ENCODE results near the gene CAMTA1.
"Not testable (repeated sequence)": the region's sequence is repeated elsewhere in the genome, so short reads cannot be mapped to it uniquely, and the experiment has no call there.

CAMTA1 gene

DNA sequence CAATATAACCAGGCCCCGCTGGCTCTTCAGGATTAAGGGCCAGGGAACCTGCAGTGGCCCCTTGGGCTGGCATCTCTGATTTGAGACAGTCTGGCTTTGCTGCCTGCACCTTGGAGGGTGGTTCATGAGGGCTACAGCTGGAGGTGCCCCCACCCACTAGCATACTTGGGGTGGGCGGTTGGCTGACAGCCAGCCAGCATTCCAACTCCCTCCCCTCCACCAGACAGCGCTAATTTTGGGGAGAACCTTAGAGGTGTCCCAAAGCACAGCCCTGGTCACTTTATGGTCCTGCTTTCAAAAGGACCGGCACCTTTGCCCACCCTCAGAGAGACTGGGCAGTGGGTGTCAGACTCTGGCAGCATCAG lies 805.2 kb downstream of the CAMTA1 start:
- no peak for DNase-seq (ENCODE audit: low spot score)

DNA sequence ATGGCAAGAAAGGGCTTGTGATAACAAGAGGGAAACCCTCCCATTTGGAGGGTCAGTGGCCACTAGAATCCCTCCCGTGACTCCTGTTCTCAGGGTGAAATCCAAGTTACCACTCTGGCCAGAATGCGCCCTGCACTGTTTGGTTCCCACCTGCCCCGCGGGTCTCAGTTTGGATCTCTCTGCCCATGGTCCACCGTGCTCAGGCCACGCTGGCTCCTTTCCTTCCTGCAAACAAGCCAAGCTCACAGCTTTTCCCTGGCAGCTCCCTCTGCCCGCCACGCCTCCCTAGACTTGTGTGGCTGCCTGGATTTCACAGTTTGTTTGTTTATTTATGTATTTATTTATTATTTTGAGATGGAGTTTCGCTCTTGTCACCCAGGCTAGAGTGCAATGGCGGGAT lies 806.3 kb downstream of the CAMTA1 start:
- no peak for DNase-seq (ENCODE audit: low spot score)

DNA sequence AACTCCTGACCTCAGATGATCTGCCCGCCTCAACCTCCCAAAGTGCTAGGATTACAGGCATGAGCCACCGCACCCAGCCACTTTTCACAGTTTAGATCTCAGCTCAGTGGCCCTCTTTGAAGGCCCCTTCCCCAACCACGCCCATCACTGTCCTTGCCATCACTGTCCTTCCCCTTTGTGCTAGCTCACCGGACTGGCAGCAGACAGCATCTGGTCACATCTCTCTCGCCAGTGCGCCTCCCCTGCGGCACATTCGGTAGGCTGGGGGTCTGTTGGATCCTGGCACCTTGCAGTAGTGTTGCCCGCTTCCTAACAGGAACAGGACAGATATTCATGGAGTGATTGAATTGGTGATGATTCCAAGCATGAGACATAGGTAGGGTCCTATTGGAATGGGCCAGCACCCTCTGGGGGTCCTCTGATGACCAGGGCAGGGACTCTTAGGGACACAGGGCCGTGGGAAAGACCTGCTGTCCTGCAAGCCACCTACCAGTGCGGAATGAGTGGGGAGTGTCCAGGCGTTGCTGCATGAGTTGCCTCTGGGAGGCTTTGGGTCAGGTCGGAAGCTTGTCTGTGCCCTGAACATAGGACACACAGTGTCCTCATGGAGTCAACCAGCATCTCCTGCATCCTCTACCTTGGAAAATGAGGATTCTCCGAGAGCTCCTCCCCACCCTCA lies 807.0 kb downstream of the CAMTA1 start:
- DNase-seq (ENCODE audit: low spot score): no peak

DNA sequence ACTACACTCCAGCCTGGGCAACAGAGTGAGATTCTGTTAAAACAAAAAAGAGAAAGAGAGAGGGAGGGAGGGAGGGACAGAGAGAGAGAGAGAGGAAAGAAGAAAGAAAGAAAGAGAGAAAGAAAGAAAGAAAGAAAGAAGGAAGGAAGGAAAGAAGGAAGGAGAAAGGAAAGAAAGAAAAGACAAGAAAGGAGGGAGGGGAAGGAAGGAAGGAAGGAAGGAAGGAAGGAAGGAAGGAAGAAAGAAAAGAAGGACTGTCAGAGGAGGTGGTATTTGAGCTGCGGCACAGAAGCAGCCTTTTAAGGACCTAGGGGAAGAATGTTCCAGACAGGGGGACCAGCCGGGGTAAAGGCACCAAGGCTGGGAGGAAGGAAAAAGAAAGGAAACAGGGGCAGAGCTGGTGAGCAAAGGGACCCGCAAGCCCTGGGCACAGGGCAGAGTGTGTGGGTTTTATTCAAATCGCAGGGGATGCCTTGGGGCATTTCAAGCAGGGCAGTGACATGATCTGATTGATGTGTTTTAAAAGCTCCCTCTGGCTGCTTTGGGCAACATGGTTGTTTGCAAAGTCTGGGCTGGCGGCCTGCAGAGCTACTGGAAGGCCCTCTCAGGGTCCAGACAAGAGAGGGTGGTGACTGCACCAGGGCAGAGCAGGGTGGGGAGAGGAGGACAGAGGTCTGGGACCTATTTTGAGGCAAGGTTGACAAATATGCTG lies 808.9 kb downstream of the CAMTA1 start:
- no peak for DNase-seq (ENCODE audit: low spot score)

DNA sequence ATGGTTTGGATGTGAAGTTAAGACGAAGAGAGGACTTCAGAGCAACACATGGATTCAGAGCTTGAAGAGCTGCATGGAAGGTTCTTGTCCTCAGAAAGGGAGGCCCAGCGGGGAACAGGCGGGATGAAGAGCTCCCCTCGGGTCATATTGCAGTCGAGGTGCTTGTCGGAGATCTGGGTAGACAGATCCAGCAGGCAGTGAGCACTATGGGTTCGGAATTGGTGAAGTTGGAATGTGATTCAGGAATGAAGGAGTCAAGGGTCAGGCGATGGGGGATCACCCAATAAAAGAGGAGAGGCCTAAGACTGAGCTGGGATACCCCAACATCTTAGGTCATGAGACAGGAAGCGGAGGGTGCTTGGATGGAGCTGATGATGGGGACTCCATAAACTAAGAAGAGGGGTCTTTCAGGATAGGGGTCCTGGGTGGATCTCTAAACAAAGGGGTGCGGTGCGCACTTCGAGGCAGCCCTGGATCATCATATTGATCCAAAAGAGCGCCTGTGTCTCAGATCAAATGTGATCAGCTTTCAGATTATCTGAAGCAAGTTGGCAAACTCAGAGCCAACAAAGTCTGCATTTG lies 809.6 kb downstream of the CAMTA1 start:
- no peak for DNase-seq (ENCODE audit: low spot score)

DNA sequence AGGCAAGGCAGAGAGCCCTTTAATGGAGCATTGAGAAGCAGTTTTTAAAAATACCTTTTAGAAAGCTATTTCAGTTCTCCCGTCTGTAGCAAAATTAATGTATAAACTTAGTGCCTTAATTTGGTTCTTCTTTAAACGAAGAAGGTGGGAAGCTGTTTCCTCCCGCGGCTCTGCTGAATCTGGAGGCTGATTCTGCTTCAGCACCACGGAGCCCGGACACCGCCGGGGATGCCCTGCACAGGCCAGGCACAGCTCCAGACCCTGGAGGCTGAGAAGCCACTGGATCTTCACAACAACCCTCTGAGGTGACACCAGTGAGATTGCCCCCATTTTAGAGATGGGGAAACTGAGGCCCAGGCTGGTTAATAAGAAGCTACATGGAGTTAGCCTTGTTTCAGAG lies 810.1 kb downstream of the CAMTA1 start:
- DNase-seq (ENCODE audit: low spot score): peak; percentile 17

DNA sequence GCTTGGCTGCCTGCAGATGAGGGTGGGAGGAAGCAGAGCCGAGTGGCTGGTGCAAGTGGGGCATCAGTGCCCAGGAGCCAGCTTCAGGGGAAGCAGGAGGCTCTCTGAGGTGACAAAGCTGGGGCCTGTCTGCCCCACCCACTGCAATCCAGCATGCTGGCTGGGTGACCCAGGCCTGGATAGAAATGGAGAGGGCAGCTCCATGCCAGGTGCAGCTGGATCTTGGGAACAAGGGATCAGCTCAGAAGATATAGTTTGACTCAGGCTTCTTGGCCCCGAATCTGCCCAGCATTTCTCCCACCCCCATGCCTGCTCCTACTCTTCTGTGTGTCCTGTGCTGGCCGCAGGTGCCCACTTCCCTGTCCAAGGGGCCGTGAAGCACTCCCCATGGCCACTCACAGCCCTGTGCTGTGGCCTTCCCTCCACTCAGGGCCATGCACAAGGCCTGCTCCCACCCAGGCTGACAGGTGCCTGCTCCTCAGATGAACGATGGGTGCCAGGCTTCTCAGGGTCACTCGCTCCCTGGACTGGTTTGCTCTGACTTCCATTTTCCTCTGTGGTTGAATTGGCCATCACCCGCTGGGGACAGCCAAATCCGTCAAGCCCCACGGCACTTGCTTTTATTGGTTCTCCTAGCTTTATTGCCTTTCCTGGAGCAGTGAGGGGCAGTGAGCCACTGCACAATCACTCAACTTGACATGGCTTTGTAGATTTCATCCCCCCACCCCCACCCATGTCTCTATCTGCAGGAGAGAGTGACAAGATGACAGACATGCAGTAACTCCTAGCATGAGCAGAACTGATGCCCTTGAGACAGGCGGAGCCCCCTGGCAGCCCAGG lies 811.1 kb downstream of the CAMTA1 start:
- no peak for DNase-seq (ENCODE audit: low spot score)

DNA sequence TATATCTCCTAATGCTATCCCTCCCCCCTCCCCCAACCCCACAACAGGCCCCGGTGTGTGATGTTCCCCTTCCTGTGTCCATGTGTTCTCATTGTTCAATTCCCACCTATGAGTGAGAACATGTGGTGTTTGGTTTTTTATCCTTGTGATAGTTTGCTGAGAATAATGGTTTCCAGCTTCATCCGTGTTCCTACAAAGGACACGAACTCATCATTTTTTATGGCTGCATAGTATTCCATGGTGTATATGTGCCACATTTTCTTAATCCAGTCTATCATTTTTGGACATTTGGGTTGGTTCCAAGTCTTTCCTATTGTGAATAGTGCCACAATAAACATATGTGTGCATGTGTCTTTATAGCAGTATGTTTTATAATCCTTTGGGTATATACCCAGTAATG lies 812.8 kb downstream of the CAMTA1 start:
- DNase-seq (ENCODE audit: low spot score): not testable (repeated sequence)

DNA sequence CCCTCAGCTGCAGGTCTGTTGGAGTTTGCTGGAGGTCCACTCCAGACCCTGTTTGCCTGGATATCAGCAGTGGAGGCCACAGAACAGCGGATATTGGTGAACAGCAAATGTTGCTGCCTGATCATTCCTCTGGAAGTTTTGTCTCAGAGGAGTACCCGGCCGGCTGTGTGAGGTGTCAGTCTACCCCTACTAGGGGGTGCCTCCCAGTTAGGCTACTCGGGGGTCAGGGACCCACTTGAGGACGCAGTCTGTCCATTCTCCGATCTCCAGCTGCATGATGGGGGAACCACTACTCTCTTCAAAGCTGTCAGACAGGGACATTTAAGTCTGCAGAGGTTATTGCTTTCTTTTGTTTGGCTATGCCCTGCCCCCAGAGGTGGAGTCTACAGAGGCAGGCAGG lies 819.7 kb downstream of the CAMTA1 start:
- not testable (repeated sequence) for DNase-seq (ENCODE audit: low spot score)

DNA sequence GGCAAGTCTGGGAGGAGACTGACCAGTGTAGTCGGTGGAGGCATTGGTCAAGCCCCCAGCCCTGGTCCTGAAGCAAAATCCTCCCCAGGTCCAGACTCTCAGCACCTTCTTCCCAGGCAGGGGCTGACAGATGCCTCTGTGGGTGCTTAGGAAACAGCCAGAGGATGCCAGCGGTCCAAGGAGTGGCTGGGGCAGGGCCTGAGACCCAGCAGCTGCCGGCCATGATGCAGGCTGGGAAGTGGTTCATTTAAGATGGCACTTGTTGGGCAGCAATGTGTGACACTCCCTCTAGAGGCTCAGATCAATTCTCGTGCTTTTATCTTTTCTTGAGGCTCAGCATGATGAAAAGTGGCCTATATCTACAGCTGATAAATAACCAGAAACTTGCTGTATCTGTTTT lies 820.8 kb downstream of the CAMTA1 start:
- no peak for DNase-seq (ENCODE audit: low spot score)

DNA sequence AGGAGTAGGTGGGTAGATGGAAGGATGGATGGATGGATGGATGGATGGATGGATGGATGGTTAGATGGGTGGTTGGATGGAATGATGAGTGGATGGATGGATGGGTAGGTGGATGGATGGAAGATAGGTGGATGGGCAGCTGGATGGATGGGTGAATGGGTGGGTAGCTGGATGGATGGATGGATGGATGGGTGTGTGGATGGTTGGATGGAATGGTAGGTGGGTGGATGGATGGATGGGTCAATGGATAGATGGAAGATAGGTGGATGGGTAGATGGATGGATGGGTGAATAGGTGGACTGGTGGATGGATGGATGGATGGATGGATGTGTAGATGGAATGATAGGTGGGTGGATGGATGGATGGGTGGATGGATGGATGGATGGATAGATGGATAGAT lies 821.8 kb downstream of the CAMTA1 start:
- DNase-seq (ENCODE audit: low spot score): no peak

DNA sequence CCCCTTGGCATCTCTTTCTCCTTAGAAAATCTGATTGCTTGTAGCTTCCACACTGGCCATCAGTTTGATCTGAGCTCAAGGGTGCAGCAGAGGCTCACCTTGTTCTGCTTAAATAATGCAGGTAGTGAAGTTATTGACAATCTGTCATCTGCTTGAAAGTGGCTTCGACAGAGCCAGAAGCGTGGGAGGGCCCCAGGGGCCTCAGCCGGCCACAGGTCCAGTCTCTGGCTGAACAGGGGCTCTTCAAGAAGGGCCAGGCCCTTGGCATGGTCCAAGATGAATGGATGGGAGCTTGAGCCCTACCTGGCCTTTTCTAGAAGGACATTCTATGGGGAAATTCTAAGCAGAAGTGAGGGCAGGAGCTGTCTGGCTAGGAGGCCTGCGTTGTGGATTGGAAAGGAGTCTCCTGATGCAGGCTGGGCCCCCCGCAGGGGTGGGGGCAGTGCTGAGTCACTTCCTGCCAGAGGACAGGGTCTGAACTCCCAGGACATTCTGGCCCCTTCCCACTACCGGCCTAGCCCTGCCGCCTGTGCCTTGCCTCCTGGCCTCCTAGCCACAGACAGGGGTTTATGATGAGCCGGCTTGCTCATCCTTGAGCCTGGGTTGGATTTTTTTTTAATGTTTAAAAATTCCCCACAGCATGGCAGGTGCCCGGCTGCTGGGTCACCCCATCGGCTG lies 823.5 kb downstream of the CAMTA1 start:
- DNase-seq (ENCODE audit: low spot score): no peak

DNA sequence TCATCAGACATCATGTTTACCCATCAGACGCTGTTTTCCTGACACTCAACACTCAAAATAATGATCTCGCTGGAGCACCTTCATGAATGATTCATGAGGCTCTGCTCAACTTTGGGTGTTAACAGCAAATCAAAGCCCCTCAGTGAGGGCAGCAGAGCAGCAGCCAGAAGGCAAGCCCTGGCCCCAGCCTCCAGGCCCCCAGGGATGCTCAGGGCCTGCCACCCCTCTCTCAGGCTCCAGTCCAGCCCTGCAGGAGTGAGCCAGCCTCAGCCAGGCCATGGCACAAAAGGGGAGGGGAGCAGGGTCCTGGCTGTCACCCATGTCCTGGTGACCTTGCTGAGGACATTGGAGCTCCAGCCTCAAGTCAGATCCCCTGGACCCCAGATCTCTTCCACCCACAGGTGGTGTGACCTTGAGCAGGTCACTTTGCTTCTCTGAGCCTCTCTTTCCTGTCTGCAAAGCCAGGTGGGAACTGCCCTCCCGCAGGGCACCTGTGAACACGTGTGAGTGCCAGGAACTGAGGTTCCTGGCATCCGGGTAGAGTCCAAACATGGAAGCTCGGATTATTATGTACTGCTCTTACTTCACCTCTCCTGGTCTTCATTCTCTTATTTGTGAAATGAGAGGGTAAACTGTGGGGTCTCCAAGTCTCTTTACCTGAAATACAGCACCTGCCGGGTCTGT lies 824.2 kb downstream of the CAMTA1 start:
- no peak for DNase-seq (ENCODE audit: low spot score)

DNA sequence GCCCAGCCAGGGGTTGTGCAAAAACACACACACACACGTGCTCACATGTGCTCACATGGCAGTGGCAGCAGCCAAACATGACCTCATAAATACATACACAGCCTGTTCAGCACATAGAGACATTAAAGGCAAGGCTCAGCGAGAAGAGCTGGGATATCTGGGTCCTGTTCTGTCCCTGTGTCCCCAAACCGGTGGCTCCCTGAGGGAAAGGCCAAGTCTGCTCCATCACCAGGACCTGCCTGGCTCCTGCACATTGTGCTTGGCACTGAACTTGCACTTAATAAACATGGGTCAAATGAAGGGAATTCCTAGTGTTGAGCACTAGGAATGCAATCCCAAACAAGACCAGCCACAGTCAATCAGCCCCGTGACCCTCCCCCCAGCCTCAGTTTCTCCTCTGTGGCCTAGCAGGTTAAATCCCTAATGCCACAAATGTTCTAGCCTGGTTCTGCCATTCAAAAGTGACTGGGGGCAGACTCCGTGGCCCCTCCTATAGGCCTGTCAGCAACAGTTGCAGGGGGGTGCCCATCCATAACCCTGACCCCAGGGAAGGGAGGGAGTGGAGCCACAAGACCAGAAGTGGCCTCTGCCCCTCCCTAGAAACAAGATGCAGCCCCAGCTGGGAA lies 825.0 kb downstream of the CAMTA1 start:
- no peak for DNase-seq (ENCODE audit: low spot score)

DNA sequence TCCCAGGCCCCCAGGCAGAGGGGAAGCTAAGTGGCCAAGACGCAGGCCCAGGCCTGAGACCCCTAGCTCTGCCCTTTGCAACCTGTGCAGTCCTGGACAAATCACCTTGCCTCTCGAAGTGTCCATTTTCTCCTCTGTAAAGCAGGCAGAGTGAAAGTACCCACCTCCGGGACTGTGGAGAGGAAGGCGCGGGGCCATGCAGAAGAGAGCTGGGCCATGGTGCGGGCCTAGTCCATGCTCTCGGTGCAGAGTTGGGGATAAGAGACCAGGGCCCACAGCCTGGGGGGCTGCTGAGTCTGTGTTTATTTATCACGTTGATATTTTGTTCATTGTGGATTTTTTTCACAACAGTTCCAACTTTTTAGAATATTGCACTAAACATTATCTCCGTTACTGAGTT lies 825.7 kb downstream of the CAMTA1 start:
- no peak for DNase-seq (ENCODE audit: low spot score)

DNA sequence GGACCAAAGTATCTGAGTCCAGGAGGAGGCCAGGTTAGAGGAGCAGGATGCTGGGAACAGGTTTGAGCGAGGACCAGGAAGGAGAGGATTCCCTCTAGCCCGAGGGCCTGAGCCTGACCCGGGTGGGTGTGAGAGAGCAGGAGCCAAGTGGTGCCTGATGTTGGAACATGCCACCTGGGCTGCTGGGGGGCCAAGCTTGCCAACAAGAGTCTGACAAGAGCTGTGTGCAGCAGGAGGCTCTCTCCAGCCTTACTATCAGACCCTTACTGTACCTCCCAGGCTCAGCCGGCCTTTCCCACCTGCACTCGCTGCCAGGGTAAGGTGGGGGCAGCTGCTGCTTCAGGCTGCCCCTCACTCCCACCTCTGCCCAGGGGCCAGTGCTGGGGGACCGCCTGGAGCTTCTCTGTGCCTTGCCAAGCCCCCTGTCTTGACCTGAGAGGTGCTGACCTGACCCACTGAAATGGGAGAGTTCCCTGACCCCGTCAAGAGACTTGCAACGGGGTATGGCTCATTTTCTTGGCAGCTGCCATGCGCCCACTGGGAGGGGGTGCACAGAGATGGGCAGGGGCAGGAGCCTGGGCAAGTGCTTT lies 826.3 kb downstream of the CAMTA1 start:
- DNase-seq (ENCODE audit: low spot score): no peak

DNA sequence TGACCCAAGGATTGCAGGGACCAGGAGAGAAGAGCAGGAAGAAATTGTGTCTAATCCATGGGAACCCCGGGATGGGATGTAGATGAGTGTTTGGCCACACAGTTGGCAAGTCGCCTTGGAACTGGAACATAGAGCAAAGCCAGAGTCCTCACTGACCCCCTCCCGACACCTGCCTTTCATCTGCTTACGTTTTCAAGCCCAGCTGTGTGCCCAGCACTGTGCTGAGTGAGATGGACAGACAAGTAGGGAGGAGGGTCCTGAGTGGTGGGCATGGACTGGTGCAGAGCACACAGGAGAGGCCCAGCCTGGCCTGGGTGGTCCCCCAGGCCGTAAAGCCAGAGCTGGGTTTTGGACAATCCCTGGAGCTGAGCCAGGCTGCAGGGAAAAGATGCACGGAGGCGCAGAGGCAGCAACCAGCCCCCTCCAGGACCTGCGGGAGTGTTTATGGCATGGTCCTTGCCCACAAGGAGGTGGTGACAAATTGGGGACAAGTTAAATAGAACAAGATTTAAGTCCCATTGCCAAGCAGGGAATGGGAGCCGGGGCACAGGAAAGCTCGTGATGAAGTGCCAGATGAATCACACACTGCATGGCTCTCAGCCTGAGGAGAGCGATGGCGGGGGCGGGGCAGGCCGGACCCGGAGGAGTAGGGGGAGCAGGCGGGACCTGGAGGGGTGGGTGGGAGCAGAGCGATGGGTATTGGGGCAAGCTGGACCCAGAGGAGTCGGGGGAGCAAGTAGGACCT lies 828.0 kb downstream of the CAMTA1 start:
- no peak for DNase-seq (ENCODE audit: low spot score)

DNA sequence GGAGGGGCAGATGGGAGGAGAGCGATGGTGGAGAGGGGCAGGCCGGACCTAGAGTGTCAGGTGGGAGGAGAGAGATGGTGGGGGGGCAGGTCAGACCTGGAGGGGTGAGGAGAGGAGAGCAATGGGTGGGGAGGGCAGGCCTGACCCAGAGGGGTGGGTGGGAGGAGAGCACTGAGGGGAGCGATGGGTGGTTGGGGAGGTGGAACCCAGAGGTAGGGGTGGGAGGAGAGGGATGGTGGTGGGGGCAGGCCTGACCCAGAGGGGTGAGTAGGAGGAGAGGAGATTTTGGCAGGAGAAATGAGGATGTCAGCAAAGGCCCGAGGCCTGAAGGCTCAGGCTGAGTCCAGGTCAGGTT lies 828.6 kb downstream of the CAMTA1 start:
- DNase-seq (ENCODE audit: low spot score): no peak

DNA sequence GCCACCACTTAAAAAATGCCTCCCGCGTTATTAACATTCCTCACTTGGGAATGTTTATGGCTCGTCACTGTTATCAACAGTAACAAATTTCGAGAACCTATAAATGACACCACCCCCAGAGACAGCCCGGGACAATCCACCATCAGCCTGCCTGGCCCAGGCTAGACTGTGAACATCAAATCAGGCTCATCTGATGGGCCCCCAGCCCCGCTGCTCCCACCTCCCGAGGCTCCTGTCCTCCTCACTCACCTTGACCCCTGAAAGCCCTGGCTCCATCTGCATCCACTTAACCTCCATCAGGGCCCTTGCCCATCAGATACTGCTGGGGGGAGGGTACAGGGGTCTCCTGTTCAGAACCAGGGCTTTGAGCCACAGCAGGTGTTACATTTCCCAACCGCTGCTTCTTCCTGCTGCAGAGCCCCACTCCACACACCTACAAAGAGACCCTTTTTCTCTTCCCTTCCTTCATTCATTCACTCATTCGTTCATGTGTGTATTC lies 829.4 kb downstream of the CAMTA1 start:
- no peak for DNase-seq (ENCODE audit: low spot score)

DNA sequence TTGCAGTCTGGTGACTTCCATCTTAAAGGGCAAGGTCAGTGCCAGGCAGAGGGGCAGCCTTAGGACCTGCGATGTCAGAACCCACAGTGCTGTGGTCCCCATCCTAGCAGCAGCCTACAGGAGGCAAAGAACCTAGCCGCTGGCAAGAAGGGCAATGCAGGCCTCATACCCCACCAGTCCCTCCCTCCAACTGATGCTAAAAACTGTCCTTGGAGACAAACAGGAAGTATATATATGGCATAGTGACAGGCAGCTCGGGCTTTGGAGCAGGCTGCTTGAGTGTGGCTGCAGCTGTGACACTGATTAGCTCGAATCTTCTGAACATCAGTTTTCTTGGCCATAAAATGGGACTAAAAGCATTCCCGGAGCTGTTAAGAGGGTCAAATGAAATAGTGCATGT lies 829.9 kb downstream of the CAMTA1 start:
- DNase-seq (ENCODE audit: low spot score): no peak

Measured in putamen (tissue), 1 donor.